Measurements from ENCODE around the gene PAX3.

PAX3 gene

GRCh38 chr2:222295368-222296062 is 3.3 kb downstream of the PAX3 start:
- DNase-seq: no peak

DNA sequence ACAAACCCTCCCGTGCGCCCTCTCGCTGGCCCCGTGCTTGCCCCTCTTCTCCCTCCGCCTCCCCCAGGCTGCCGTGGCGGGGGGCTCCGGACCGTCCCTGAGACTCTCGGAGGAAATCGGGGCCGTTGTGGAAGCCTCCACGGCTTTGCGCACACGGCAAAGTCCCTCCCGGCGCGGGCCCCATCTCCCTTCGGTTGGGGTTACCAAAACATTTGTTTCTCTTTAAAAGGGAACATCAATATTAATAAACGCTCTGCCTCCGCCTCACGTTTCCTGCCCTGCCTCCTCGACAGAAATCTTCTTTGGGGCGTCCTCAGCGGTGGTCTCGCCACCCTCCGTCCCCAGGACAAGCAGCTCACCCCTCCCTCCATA is 3.8 kb downstream of the PAX3 start:
- no peak for DNase-seq

DNA sequence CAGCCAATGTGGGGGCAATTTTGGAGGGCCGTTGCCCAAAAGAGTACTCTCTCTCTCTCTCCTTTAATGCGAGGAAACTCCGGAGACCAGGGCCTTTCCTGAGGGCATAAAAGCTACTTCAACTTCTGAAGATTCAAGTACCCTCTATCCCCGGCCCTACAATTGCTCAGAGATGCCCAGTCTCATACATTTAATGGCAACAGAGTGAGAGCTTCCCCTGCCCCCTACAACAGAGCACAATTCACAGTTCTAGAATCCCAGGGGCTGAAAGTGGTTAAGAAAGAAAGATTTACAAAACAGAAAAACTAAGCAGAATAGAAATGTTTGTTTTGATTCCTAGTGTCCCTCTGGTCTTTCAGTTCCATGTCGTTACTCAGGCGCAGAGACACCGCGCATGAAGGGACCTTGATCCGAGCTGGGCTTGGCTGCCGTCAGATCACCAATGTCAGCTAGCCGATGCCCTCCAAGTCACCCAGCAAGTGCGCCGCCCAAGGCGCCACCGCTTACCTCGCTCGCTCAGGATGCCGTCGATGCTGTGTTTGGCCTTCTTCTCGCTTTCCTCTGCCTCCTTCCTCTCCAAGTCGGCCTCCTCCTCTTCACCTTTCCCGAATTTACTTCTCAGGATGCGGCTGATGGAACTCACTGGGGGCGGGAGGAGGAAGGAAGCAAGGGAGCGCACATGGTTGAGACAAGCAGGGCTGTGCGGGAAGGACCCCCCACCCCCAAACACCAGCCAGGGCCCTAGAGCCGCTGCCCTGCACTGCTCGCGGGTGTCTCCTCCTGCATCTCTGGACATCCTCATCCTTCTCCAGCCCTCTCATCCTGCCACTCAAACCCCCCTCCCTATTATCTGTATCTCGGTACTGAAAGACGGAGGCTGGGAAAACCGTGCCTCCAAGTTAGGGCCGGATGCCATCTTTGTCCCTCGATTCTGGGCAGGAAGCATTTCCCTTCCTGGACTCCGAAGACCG is 4.9 kb downstream of the PAX3 start:
- DNase-seq: no peak

- DNase-seq: no peak
These were observed 6.4 kb downstream of the PAX3 start for GRCh38 chr2:222292149-222293134.

- DNase-seq: no peak
These were observed 7.3 kb downstream of the PAX3 start for GRCh38 chr2:222291485-222291841.

- DNase-seq: no peak
These were observed 7.9 kb downstream of the PAX3 start for GRCh38 chr2:222290736-222291484.

DNA sequence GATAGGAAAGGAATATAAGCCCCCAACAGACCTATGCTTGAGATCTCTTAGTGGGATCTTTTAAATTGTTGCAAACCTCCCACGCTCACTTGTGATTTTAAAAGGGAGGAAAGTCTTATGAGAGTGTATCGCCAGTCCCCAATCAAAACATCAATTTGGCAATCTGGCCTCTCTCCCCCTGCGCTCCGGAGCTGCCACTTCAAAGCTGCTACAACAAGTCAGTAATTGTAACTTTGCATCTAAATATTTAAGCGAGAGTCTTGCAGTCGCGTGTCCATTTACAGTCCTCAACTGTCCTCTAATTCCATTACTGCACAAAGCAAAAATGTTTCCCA is 8.4 kb downstream of the PAX3 start:
- DNase-seq: no peak

- DNase-seq: no peak
These were observed 9.3 kb downstream of the PAX3 start for GRCh38 chr2:222289278-222290160.

- no peak for DNase-seq
These were observed 10.1 kb downstream of the PAX3 start for GRCh38 chr2:222288590-222289277.

GRCh38 chr2:222287862-222288479 is 10.8 kb downstream of the PAX3 start:
- DNase-seq: no peak

GRCh38 chr2:222284466-222284865 is 14.3 kb downstream of the PAX3 start:
- no peak for DNase-seq

DNA sequence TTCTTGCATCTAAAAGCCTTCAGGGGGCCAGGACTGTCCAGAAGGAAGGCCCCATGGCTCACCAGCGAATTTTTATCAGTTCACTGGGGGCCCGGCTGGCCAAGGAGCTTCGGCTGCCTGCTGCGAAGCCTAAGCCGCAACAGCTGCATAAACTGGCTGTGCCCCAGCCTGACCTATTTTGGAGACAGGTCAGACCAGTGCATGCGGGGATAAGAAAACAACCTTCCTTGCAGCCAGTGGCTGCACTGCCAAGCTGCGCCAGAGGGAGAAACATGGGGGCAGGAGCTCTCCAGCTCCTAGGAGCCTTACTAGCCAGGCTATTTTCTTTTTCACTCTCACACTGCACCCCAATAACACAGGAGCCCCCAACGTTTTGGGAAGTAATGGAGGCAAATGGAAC is 15.2 kb downstream of the PAX3 start:
- DNase-seq: no peak

- DNase-seq: no peak
These were observed 17.3 kb downstream of the PAX3 start for GRCh38 chr2:222281506-222281905.

- DNase-seq: no peak
These were observed 18.0 kb downstream of the PAX3 start for GRCh38 chr2:222280795-222281194.

DNA sequence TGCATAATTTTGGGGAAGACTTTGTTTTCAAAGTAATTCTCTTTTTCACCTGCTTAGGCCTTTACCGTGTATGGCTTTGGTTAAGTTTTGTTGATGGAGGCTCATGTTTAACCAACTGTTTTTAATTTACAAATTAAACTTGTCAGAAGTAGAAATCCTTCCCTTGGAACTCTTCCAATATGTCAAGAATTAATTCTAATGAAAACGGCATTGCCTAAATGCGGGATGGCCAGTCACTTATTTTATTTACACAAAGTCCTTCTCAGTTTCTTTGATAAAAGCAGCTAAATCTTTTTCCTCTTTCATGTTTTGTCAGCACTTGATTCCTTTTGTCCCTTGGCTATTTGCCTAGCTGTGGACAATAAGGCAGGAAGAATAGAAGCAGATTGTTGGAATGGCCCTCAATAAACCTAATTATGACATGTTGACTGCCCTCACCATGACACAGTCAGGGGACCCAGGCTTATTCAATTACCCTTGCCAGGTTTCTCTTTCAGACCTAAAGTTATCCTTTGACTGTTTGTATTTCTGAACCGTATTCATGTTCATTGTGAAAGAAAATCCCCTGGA is 26.3 kb downstream of the PAX3 start:
- no peak for DNase-seq

- DNase-seq: no peak
These were observed 26.9 kb downstream of the PAX3 start for GRCh38 chr2:222271854-222272253.

GRCh38 chr2:222270396-222270795 is 28.4 kb downstream of the PAX3 start:
- no peak for DNase-seq

DNA sequence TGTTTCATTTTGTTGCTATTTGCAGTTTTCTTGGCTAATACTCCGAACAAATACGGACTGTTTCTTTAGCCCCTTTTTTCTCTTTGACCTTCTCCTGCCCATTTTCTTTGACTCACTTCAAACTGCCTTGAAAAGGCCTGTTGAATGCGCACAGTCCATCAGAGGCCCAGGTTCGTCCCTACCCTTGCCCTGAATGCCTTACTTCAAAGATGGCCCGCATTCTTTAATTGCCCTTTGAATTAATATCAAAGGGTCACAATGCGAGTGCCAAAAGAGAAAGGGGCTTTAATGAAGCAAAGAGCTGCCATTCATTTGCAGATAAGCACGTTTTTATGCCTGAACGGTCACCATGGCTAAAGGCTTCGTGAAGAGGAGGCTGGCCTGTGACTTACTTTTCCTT is 29.7 kb downstream of the PAX3 start:
- DNase-seq: no peak

- DNase-seq: no peak
These were observed 30.3 kb downstream of the PAX3 start for GRCh38 chr2:222268311-222268990.

Measured in stimulated activated CD4-positive, alpha-beta T cell treated with anti-CD3 and anti-CD28 coated beads, Interleukin-12 subunit alpha, Interleukin-12 subunit beta, amount 100 ng/mL, for 4 hours (primary cell).